Measurements from ENCODE around the gene GSN.
A peak's percentile ranks its signal among the peaks of the same experiment; 100 is the strongest.

GSN gene

DNA sequence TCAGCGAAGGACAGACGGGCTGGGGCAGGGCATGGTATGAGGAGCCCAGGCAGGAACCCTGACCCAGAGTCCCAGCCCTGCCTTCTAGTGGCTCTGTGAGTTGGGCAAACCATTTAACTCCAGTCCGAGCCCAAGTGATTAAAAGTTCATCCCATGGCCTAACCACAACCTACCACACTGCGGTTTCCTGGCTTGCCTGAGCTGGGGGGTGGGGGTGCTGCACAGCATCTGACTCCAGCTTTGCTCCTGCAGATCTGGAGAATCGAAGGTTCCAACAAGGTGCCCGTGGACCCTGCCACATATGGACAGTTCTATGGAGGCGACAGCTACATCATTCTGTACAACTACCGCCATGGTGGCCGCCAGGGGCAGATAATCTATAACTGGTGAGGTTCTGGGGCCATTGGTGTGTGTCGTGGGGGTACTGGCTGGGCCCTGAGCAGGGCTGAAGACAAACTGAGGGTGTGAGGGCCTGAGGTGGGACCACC, 53.1 kb downstream of the GSN start:
- TF ChIP-seq, protein P1, sequence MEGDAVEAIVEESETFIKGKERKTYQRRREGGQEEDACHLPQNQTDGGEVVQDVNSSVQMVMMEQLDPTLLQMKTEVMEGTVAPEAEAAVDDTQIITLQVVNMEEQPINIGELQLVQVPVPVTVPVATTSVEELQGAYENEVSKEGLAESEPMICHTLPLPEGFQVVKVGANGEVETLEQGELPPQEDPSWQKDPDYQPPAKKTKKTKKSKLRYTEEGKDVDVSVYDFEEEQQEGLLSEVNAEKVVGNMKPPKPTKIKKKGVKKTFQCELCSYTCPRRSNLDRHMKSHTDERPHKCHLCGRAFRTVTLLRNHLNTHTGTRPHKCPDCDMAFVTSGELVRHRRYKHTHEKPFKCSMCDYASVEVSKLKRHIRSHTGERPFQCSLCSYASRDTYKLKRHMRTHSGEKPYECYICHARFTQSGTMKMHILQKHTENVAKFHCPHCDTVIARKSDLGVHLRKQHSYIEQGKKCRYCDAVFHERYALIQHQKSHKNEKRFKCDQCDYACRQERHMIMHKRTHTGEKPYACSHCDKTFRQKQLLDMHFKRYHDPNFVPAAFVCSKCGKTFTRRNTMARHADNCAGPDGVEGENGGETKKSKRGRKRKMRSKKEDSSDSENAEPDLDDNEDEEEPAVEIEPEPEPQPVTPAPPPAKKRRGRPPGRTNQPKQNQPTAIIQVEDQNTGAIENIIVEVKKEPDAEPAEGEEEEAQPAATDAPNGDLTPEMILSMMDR (IDR thresholded peaks at IDR 0.05; ENCODE audit: insufficient read depth, low read depth, low read length, missing control alignments), result no peak
- no peak overlapping the region for H3K4me3 ChIP-seq (ENCODE audit: low read length)
- no peak for DNase-seq (ENCODE audit: low read depth)

DNA sequence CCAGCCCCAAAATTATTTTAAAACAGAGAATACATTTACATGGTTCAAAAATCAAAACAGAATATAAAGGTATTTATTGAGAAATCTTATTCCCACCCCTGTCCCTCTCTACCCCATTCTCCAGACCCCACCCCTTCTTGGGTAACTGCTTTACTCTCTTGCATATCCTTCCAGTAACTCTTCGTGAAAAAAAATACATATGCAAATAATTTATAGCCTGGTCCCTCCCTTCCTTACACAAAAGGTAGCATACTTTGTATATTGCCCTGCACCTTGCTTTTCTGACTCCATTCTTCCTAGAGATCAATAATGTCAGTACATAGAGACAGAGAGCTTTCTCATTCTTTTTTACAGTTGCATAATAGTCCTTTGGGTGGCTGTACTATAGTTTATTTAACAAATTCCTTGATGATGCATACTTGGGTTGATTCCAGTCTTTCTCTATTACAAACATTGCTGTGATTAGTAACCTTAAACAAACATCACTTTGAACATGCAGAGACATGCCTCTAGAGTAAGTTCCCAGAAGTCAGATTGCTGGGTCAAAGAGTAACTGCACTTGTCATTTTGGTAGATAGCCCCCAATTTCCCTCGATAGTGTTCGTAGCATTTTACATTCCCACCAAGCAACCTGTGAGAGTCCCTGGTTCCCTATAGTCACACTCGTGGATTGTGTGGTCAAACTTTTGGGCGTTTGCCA, 54.2 kb downstream of the GSN start:
- DNase-seq (ENCODE audit: low read depth), result peak; percentile 98
- H3K4me3 ChIP-seq (ENCODE audit: low read length), result no peak overlapping the region
- TF ChIP-seq, protein P1 (IDR thresholded peaks at IDR 0.05; ENCODE audit: insufficient read depth, low read depth, low read length, missing control alignments), result no peak

DNA sequence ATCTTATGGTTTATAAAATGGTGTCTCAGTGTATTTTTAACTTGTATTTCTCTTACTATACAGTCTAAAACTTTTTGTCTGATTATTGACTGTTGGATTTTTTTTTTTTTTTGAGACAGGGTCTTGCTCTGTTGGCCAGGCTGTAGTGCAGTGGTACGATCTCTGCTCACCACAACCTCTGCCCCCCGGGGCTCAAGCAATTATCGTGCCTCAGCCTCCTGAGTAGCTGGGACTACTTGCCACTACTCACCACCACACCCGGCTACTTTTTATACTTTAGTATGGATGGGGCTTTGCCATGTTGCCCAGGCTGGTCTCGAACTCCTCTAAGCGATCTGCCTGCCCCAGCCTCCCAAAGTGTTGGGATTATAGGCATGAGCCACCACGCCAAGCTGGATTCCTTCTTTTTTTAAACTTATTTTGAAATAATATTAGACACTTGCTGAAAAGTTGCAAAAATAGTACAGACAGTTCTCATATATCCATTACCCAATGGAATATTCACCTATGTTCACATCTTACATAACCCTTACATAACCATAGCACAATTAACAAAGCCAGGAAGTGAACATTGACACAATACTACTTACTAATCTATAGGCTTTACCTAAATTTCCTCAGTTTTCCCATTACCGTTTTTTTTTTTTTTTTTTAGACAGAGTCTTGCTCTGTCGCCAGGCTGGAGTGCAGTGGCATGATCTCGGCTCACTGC, 54.9 kb downstream of the GSN start:
- H3K4me3 ChIP-seq (ENCODE audit: low read length), result no peak overlapping the region
- TF ChIP-seq, protein P1 (IDR thresholded peaks at IDR 0.05; ENCODE audit: insufficient read depth, low read depth, low read length, missing control alignments), result no peak
- DNase-seq (ENCODE audit: low read depth), result no peak

DNA sequence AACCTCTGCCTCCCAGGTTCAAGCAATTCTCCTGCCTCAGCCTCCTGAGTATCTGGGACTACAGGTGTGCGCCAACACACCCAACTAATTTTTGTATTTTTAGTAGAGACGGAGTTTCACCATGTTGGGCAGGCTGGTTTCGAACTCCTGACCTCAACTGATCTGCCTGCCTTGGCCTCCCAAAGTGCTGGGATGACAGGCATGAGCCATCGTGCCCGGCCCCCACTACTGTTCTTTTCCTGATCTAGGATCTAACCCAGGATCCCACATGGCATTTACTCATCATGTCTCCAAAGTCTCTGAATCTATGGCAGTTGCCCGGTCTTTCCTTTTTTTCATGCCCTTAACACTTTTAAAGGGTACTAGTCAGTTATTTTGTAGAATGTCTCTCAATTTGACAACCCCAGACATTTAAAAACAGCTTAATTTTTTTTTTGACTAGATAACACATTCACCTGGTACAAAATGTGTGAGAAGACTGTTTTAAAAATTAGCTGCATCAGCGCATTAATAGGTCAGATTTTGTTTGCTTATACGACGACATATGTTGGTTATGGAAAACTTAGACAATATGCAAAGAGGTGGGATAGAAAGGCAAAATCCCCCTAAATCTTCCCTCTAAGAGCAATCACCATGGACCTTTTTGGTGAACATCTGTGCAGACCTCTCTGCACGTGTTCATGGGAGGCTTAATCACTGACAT, 55.6 kb downstream of the GSN start:
- TF ChIP-seq, protein P1 (IDR thresholded peaks at IDR 0.05; ENCODE audit: insufficient read depth, low read depth, low read length, missing control alignments), result no peak
- no peak for DNase-seq (ENCODE audit: low read depth)
- no peak overlapping the region for H3K4me3 ChIP-seq (ENCODE audit: low read length)

DNA sequence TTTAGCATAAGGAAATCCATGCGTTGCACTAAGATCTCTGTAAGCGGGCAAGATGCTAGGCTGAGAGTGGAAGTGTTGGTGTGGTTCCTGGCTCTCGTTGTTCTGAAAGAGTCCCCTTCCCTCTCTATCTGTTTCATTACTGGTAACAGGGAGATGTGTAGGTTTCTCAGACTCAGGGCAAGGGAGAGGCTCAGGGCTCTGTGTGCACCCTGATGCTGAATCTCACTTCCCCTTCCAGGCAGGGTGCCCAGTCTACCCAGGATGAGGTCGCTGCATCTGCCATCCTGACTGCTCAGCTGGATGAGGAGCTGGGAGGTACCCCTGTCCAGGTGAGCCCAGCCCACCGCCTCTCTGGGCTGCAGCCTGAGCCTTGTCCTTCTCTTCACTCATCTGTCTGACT, 56.4 kb downstream of the GSN start:
- DNase-seq (ENCODE audit: low read depth), result no peak
- no peak overlapping the region for H3K4me3 ChIP-seq (ENCODE audit: low read length)
- TF ChIP-seq, protein P1 (IDR thresholded peaks at IDR 0.05; ENCODE audit: insufficient read depth, low read depth, low read length, missing control alignments), result no peak

DNA sequence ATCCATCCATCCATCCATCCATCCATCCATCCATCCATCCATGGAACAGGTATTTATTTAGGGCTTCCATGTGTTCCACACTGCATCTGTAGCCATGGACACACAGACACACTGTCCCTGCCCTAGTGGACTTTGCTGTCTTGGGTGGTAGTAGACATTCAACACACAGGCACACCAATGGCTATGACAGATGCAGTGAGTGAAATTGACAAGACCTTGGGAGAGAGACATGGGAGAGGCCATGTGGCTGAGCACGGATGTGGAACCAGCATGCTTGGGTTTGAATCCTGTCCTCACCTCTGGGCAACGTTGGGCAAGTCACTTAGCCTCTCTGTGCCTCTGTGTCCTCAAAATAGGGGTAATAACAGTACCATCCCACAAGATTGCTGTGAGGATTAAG, 56.8 kb downstream of the GSN start:
- no peak overlapping the region for H3K4me3 ChIP-seq (ENCODE audit: low read length)
- TF ChIP-seq, protein P1 (IDR thresholded peaks at IDR 0.05; ENCODE audit: insufficient read depth, low read depth, low read length, missing control alignments), result no peak
- no peak for DNase-seq (ENCODE audit: low read depth)
